Measurements from ENCODE around the gene OR7A5.
"Not testable (repeated sequence)": the region's sequence is repeated elsewhere in the genome, so short reads cannot be mapped to it uniquely, and the experiment has no call there.

The OR7A5 gene

DNA sequence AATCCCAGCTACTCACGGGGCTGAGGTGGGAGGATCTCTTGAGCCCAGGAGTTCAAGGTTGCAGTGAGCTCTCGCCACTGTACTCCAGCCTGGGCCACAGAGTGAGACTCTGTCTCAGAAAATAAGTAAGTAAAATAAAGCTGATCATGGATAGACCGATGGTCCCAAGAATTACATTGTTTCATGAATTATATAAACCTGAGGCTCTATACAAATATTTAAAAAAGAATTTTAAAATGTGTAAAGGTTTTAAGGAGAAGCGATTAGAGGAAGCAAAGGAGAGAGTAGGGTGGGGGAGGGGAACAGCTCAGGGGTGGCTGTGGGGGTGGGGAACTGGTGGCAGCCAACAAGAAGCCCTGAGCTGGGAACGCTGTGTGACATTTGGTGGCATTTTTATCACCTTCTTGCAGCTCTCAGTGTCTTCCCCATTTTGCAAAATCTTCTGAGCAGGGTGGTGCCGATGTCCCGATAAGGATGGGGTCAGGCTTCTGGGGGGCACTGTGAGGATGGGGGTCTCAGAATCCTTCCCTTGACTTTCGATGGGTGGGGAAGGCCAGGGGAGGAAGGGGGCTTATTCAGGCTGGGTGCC is 51.5 kb downstream of the OR7A5 start:
- not testable (repeated sequence) for DNase-seq

DNA sequence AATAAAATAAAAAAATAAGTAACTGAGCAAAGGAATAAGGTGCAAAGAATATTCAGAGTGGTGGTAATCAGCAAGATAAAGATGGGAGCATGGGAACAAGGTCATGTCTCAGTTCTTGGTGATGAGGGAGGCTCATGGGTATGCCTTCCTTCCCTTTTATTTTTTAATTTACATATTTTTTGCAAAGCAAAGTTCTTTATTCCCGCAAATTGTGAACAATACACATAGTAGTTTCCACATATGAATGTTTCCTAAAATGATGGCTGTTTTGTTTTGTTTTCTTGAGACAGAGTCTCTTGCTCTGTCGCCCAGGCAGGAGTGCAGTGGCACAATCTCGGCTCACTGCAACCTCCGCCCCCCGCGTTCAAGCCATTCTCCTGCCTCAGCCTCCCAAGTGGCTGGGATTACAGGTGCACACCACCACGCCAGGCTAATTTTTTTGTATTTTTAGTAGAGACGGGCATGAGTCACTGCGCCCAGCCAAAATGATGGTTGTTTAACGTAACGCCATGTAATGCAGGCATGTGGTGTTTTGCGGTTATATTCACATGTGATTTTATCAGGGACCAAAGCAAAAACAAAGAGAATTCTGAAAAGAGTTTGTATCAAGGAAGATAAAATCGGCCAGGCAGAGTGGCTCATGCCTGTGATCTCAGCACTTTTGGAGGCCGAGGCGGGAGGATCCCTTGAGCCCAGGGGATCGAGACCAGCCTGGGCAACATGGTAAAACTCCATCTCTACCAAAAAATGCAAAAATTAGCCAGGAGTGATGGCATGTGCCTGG is 52.2 kb downstream of the OR7A5 start:
- no peak for DNase-seq

DNA sequence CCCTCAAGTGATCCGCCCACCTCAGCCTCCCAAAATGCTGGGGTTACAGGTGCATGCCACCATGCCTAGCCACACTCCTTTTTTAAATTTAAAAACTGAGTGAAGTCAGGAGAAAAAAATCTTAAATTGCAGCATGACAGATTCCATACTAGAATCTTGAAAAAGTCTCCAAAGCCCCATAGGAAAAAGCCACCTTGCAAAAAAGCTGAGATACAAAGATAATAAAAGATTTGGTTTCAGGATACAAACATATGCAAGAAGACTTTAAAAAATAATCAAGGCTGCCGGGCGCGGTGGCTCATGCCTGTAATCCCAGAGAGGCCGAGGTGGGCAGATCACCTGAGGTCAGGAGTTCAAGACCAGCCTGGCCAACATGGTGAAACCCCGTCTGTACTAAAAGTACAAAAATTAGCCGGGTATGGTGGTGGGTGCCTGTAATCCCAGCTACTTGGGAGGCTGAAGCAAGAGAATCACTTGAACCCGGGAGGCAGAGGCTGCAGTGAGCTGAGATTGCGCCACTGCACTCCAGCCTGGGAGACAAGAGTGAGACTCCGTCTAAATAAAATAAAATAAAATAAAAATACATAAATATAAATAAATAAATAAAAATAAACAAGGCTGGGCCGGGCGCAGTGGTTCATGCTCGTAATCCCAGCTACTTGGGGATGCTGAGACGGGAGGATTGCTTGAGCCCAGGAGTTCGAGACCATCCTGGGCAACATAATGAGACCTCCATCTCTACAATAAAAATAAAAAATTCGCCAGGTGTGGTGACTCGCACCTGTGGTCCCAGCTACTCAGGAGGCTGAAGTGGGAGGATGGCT is 53.1 kb downstream of the OR7A5 start:
- not testable (repeated sequence) for DNase-seq

DNA sequence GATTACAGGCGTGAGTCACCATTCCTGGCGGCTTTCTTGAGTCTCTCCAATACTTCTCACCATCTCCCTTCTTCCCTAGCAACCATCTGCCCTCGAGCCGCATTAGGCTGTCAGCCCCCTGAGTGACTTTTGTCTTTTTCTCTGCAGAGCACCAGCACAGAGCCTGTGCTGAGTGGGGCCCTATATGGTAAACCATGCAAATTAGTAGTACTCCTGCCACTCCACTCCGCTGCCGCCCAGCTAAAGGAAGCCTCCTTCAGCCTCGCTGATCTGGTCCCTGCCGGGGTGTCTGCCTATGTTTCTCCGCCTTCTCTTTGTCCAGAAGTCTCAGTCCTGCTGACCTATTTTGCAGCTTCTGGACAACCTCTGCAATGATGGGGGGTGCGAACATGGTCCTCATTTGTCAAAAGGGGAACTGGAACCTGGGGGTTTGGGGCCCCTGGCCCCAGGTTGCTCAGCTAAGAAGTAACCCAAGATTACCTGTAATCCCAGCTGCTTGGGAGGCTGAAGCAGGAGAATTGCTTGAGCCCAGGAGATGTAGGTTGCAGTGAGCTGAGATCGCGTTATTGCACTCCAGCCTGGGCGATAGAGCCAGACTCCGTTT is 54.3 kb downstream of the OR7A5 start:
- DNase-seq, result not testable (repeated sequence)

DNA sequence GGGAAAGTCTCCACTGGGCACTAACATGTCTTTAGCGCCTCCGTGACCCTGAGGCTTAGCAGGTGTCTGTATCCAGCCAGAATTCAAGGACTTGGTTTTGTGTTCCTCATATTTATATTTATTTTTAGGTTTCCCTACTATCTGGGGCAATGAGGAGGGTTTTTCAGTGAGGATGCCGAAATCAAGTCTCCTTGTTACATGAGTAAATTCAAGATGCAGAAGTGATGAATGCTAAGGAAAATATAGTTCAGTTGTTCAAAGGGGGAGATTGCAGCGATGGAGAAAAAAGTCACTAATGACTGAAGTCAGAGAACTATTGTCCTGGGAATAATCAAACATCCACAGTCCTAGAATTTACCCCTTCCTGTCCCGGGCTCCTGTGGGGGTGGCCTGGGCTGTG is 55.8 kb downstream of the OR7A5 start:
- DNase-seq, result no peak

DNA sequence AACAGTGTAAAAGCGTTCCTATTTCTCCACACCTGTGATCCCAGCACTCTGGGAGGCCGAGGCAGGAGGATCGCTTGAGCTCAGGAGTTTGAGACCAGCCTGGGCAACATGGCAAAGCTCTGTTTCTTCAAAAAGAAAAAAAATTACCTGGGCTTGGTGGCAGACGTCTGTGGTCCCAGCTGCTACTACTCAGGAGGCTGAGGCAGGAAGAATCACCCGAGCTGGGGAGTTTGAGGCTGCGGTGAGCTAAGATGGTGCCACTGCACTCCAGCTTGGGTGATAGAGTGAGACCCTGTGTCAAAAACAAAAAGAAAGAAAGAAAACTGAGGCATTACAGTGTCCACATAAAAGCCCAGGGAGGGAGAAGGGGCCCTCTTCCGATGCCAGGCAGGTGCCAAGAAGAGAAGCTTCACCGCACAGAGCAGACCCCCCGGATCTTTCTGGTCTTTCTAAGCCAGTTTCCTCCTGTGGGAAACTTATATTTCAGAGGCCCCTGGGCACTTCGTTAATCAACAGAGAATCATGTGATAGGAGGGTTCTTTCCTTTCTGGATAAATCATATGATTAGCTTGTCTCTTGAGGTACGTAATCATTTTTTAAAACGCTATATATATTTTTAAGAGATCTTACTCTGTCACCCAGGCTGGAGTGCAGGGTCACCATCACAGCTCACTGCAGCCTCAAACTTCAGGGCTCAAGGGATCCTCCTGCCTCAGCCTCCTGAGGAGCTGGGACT is 56.7 kb downstream of the OR7A5 start, which contains the start of gene ADGRE2:
Gene ADGRE2 (minus strand): TSS at position 451 of the 736 bp plus-strand sequence. CDS start 1,804 bp downstream, outside the sequence.
- DNase-seq, result not testable (repeated sequence)

DNA sequence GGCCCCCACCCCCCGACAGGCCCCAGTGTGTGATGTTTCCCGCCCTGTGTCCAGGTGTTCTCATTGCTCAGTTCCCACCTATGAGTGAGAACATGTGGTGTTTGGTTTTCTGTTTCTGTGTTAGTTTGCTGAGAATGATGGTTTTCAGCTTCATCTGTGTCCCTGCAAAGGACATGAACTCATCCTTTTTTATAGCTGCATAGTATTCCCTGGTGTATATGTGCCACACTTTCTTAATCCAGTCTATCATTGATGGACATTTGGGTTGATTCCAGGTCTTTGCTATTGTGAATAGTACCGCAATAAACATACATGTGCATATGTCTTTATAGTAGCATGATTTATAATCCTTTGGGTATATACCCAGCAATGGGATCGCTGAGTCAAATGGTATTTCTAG is 57.3 kb downstream of the OR7A5 start:
- DNase-seq, result not testable (repeated sequence)
